Measurements from ENCODE around the gene SPNS2.

Gene SPNS2

DNA sequence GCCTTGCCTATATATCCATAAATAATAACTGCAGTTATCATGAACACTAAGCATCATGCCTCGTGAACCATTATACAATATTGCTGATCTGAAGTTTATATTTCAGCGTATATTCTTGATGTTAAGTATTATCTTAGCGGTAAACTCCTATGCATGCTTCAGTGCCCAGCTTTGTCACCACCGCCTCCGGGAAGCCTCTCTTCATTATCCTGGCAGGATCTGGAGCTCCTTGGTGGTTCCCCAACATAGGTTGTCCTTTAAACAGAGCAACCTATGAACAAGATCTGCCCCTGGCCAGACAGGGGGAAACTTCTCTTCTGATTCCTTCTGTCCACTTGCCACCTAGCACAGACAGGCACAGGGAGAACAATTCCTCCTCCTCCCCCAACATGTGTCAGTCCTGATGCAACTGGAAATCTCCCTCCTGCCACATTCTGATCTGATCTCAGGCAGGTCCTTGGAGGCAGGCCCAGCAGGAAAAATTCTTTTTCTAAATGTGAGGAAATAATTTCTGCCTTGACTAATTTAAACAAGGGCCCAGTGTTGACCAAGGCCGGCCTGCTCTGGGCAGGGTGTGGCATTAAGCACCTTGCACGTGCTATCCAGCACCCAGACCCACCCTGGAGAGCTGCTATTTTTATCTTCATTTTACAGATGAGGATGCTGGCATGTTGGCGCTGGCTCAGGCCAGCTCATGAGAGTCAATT, 22.4 kb downstream of the SPNS2 start:
- H3K4me3 ChIP-seq (ENCODE audit: low read length): no peak overlapping the region
- TF ChIP-seq, protein P1, sequence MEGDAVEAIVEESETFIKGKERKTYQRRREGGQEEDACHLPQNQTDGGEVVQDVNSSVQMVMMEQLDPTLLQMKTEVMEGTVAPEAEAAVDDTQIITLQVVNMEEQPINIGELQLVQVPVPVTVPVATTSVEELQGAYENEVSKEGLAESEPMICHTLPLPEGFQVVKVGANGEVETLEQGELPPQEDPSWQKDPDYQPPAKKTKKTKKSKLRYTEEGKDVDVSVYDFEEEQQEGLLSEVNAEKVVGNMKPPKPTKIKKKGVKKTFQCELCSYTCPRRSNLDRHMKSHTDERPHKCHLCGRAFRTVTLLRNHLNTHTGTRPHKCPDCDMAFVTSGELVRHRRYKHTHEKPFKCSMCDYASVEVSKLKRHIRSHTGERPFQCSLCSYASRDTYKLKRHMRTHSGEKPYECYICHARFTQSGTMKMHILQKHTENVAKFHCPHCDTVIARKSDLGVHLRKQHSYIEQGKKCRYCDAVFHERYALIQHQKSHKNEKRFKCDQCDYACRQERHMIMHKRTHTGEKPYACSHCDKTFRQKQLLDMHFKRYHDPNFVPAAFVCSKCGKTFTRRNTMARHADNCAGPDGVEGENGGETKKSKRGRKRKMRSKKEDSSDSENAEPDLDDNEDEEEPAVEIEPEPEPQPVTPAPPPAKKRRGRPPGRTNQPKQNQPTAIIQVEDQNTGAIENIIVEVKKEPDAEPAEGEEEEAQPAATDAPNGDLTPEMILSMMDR (conservative IDR thresholded peaks at IDR 0.05; ENCODE audit: low read depth, low read length): no peak
- peak; percentile 79 for DNase-seq (ENCODE audit: low read depth)

- TF ChIP-seq, protein P1 (conservative IDR thresholded peaks at IDR 0.05; ENCODE audit: low read depth, low read length): no peak
- H3K4me3 ChIP-seq (ENCODE audit: low read length): no peak overlapping the region
- DNase-seq (ENCODE audit: low read depth): no peak
Measured at GRCh38 chr17:4522661-4523060, 24.0 kb downstream of the SPNS2 start.

GRCh38 chr17:4523946-4524345, 25.3 kb downstream of the SPNS2 start:
- no peak for DNase-seq (ENCODE audit: low read depth)
- H3K4me3 ChIP-seq (ENCODE audit: low read length): no peak overlapping the region
- TF ChIP-seq, protein P1 (conservative IDR thresholded peaks at IDR 0.05; ENCODE audit: low read depth, low read length): no peak

- no peak for DNase-seq (ENCODE audit: low read depth)
- TF ChIP-seq, protein P1 (conservative IDR thresholded peaks at IDR 0.05; ENCODE audit: low read depth, low read length): no peak
- no peak overlapping the region for H3K4me3 ChIP-seq (ENCODE audit: low read length)
Measured at GRCh38 chr17:4525691-4526397, 27.2 kb downstream of the SPNS2 start.

DNA sequence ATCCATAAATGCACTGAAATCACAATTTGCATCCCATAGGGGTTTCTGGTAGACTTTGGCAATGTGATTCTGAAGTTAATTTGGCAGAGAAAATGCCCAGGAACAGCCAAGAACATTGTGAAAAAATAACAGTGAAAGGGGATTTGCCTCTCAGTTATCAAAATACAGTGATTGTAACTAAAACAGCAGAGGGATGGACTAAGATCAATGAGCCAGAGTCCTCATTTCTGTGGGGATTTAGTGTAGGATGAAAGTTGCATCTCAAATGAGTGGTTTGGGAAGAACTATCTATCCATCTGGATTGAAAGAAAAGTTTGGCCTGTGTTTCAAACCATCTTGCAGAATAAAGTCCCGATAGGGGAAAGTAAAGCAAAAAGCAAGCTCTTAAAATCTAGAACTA, 28.5 kb downstream of the SPNS2 start:
- no peak overlapping the region for H3K4me3 ChIP-seq (ENCODE audit: low read length)
- DNase-seq (ENCODE audit: low read depth): no peak
- TF ChIP-seq, protein P1 (conservative IDR thresholded peaks at IDR 0.05; ENCODE audit: low read depth, low read length): no peak

DNA sequence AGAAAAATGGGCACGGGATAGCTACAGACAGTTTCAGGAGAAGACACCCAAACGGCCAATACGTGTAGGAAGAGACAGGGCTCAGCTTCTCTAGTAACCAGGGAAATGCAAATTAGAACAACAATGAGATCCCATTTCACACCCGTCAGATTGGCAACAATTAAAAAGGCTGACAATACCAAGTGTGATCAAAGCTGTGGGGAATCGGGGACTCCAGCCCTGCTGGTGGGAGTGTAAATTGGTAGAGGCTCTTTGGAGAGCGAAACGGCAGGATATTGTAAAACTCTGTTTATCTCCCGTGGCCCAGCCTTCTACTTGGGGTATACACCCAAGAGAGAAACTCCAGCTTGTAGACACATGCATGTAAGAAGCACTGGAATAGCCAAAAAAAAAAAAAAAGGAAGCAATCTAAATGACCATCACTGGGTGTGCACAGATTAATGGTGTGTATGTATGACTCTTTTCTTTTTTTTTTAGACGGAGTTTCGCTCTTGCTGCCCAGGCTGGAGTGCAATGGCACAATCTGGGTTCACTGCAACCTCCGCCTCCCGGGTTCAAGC, 29.0 kb downstream of the SPNS2 start:
- DNase-seq (ENCODE audit: low read depth): no peak
- no peak overlapping the region for H3K4me3 ChIP-seq (ENCODE audit: low read length)
- TF ChIP-seq, protein P1 (conservative IDR thresholded peaks at IDR 0.05; ENCODE audit: low read depth, low read length): no peak
